HepG2 (cell line): ENCODE measurements around the gene CXCL17. TPM values are rescaled to one million over a fixed set of nuclear protein-coding genes. Genes with fewer than 3 reads are reported as not detected.

Source experiments
- EED ChIP-seq: sonication (generic); formaldehyde crosslinking; IDR thresholded peaks from 2 replicates; pipeline ENCODE4 v1.5.0; 2020; ENCODE audit warnings: mild to moderate bottlenecking, missing genetic modification reagents
- HHEX ChIP-seq: IDR thresholded peaks from 2 replicates; pipeline ENCODE4 v1.6.1; 2016; ENCODE audit warnings: control low read depth
- HNRNPUL1 ChIP-seq: fragments of 200-400 bp; formaldehyde crosslinking; IDR thresholded peaks from 2 replicates; pipeline ENCODE4 v1.6.1; 2017; ENCODE audit warnings: low read depth, mild to moderate bottlenecking, low read length, moderate library complexity
- SCMH1 ChIP-seq: sonication (generic); formaldehyde crosslinking; IDR thresholded peaks from 2 replicates; pipeline ENCODE4 v1.9.0; 2021; ENCODE audit warnings: missing genetic modification reagents, mild to moderate bottlenecking, borderline replicate concordance
- SNAI1 ChIP-seq: sonication (generic); formaldehyde crosslinking; IDR thresholded peaks from 2 replicates; pipeline ENCODE4 v1.5.0; 2020; ENCODE audit warnings: mild to moderate bottlenecking, missing genetic modification reagents, borderline replicate concordance
- SRSF4 ChIP-seq: fragments of 200-400 bp; formaldehyde crosslinking; IDR thresholded peaks from one replicate; pipeline ENCODE4 v1.6.1; 2018; ENCODE audit warnings: mild to moderate bottlenecking, low read depth, low read length, moderate library complexity; ENCODE audit not compliant: poor library complexity, severe bottlenecking
- TAF15 ChIP-seq: fragments of 200-400 bp; formaldehyde crosslinking; IDR thresholded peaks from one replicate; pipeline ENCODE4 v1.6.1; 2018; ENCODE audit warnings: mild to moderate bottlenecking, low read depth, low read length; ENCODE audit not compliant: poor library complexity, severe bottlenecking
- TOPORS ChIP-seq: sonication (generic); formaldehyde crosslinking; IDR thresholded peaks from 2 replicates; pipeline ENCODE4 v1.8.0; 2023; ENCODE audit warnings: mild to moderate bottlenecking, missing genetic modification reagents
- ZBED4 ChIP-seq: sonication (generic); formaldehyde crosslinking; IDR thresholded peaks from 2 replicates; pipeline ENCODE4 v1.4.0; 2020; ENCODE audit warnings: missing genetic modification reagents, borderline replicate concordance
- ZNF143 ChIP-seq: sonication (generic); formaldehyde crosslinking; IDR thresholded peaks from 2 replicates; pipeline ENCODE4 v1.4.0; 2020; ENCODE audit warnings: missing genetic modification reagents
- ZNF180 ChIP-seq: sonication (generic); formaldehyde crosslinking; IDR thresholded peaks from 2 replicates; pipeline ENCODE4 v1.4.0; 2020; ENCODE audit warnings: low read depth, missing genetic modification reagents, borderline replicate concordance
- polyA plus RNA-seq, 8 experiments: library from polyadenylated mRNA; depleted of rRNA in 3 of 8; stranded (reverse) in 7 of 8; unstranded in 1 of 8; fragments of >200 nt; fragmentation: Illumina TruSeq in 4 of 8; extraction: Trizol in 4 of 8; gene quantifications; 2 replicates each; pipeline versions ENCODE4 v1.2.1 to v1.2.3, GENCODE V29; 2011 to 2016; ENCODE audit warnings: low read depth in 4 of 8, missing spikeins in 1 of 8, mixed read lengths in 1 of 8; ENCODE audit not compliant: insufficient read depth in 1 of 8
- total RNA-seq, 5 experiments: library from RNA; depleted of rRNA; stranded (reverse); fragments of >200 nt; fragmentation: Illumina TruSeq; extraction: Trizol; gene quantifications; 2 replicates each; pipeline ENCODE4 v1.2.3, GENCODE V29; 2016; ENCODE audit warnings: low read depth in 1 of 5
- TF ChIP-seq, protein P1 (sequence below): sonication (generic); formaldehyde crosslinking; IDR thresholded peaks from 2 replicates; pipeline ENCODE4 v1.5.0; 2020; ENCODE audit warnings: mild to moderate bottlenecking, low read depth, missing genetic modification reagents, borderline replicate concordance
- TF ChIP-seq, protein P2 (sequence below): IDR thresholded peaks from 2 replicates; pipeline ENCODE4 v1.6.1; 2016
- TF ChIP-seq, protein P3 (sequence below): sonication (generic); formaldehyde crosslinking; IDR thresholded peaks from 2 replicates; pipeline ENCODE4 v1.4.0; 2020; ENCODE audit warnings: missing genetic modification reagents
- TF ChIP-seq, protein P4 (sequence below): sonication (generic); formaldehyde crosslinking; IDR thresholded peaks from 2 replicates; pipeline ENCODE4 v1.8.1; 2022; ENCODE audit warnings: mild to moderate bottlenecking, missing genetic modification reagents
- TF ChIP-seq, protein P5 (sequence below): IDR thresholded peaks from 2 replicates; pipeline ENCODE4 v1.6.1; 2016; ENCODE audit warnings: low read depth, control low read depth
- TF ChIP-seq, protein P6 (sequence below): sonication (generic); formaldehyde crosslinking; IDR thresholded peaks from 2 replicates; pipeline ENCODE4 v1.4.0; 2020; ENCODE audit warnings: missing genetic modification reagents
- TF ChIP-seq, protein P7 (sequence below): sonication (generic); formaldehyde crosslinking; IDR thresholded peaks from 2 replicates; pipeline ENCODE4 v1.4.0; 2020; ENCODE audit warnings: mild to moderate bottlenecking, missing genetic modification reagents

The CXCL17 gene
- total and polyA plus RNA-seq, 2 of the 13 experiments (the other 11 are each of a cell fraction or from before 2014, with no cell fraction given): 0.12 TPM; not detected in 1

GRCh38 chr19:42450314-42450934, 7.7 kb upstream of the CXCL17 start (continued):
- peak; percentile 64 for TF ChIP-seq ZBED4
- TF ChIP-seq, protein P1, sequence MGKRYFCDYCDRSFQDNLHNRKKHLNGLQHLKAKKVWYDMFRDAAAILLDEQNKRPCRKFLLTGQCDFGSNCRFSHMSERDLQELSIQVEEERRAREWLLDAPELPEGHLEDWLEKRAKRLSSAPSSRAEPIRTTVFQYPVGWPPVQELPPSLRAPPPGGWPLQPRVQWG (CRISPR knock-in tag): no peak
- TF ChIP-seq TOPORS: 0 out of 2 replicates have a peak, but pooled peaks have one; percentile 46
- no peak for TF ChIP-seq ZNF143
- no peak for TF ChIP-seq EED
- TF ChIP-seq, protein P2, sequence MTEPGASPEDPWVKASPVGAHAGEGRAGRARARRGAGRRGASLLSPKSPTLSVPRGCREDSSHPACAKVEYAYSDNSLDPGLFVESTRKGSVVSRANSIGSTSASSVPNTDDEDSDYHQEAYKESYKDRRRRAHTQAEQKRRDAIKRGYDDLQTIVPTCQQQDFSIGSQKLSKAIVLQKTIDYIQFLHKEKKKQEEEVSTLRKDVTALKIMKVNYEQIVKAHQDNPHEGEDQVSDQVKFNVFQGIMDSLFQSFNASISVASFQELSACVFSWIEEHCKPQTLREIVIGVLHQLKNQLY: peak; percentile 51; the same call in 1 of the 2 replicates
- TF ChIP-seq, protein P3, sequence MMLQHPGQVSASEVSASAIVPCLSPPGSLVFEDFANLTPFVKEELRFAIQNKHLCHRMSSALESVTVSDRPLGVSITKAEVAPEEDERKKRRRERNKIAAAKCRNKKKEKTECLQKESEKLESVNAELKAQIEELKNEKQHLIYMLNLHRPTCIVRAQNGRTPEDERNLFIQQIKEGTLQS: no peak
- TF ChIP-seq HHEX (CRISPR knock-in tag): no peak
- TF ChIP-seq, protein P4, sequence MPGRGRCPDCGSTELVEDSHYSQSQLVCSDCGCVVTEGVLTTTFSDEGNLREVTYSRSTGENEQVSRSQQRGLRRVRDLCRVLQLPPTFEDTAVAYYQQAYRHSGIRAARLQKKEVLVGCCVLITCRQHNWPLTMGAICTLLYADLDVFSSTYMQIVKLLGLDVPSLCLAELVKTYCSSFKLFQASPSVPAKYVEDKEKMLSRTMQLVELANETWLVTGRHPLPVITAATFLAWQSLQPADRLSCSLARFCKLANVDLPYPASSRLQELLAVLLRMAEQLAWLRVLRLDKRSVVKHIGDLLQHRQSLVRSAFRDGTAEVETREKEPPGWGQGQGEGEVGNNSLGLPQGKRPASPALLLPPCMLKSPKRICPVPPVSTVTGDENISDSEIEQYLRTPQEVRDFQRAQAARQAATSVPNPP (CRISPR knock-in tag): 0 out of 2 replicates have a peak, but pooled peaks have one; percentile 39
- TF ChIP-seq SNAI1 (CRISPR knock-in tag): no peak
- TF ChIP-seq HNRNPUL1: no peak
- TF ChIP-seq, protein P5, sequence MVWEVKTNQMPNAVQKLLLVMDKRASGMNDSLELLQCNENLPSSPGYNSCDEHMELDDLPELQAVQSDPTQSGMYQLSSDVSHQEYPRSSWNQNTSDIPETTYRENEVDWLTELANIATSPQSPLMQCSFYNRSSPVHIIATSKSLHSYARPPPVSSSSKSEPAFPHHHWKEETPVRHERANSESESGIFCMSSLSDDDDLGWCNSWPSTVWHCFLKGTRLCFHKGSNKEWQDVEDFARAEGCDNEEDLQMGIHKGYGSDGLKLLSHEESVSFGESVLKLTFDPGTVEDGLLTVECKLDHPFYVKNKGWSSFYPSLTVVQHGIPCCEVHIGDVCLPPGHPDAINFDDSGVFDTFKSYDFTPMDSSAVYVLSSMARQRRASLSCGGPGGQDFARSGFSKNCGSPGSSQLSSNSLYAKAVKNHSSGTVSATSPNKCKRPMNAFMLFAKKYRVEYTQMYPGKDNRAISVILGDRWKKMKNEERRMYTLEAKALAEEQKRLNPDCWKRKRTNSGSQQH (CRISPR knock-in tag): no peak
- TF ChIP-seq, protein P6, sequence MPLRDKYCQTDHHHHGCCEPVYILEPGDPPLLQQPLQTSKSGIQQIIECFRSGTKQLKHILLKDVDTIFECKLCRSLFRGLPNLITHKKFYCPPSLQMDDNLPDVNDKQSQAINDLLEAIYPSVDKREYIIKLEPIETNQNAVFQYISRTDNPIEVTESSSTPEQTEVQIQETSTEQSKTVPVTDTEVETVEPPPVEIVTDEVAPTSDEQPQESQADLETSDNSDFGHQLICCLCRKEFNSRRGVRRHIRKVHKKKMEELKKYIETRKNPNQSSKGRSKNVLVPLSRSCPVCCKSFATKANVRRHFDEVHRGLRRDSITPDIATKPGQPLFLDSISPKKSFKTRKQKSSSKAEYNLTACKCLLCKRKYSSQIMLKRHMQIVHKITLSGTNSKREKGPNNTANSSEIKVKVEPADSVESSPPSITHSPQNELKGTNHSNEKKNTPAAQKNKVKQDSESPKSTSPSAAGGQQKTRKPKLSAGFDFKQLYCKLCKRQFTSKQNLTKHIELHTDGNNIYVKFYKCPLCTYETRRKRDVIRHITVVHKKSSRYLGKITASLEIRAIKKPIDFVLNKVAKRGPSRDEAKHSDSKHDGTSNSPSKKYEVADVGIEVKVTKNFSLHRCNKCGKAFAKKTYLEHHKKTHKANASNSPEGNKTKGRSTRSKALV: no peak
- no peak for TF ChIP-seq ZNF180 (CRISPR knock-in tag)
- TF ChIP-seq, protein P7, sequence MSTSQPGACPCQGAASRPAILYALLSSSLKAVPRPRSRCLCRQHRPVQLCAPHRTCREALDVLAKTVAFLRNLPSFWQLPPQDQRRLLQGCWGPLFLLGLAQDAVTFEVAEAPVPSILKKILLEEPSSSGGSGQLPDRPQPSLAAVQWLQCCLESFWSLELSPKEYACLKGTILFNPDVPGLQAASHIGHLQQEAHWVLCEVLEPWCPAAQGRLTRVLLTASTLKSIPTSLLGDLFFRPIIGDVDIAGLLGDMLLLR: no peak
- no peak for TF ChIP-seq SCMH1
- TF ChIP-seq TAF15: no peak
- no peak for TF ChIP-seq SRSF4
